GM18520 (cell line): ENCODE results near the gene ZAR1L.

Source experiments
- ATAC-seq: cut with Tn5 transposase; IDR thresholded peaks from one replicate; pipeline ENCODE4 v1.9.1; 2021; ENCODE audit not compliant: unreplicated experiment

The ZAR1L gene

DNA sequence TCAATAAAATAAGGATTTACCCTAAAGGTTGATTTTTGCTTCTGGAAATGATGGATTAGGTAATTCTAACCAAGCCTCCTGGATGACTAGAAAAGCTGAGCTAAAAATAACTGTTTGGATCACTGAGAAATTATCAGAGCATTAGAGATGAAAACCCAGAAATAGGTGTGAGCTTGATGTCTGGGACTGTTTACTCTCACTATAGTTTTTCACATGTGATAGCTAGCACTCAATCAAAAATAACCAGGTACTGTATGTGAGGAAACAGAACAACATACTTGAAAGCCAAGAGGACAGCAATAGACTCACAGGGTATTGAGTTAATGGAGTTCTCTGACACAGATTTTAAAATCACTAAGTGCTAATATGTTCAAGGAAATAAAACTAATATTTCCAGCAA, 9.5 kb downstream of the ZAR1L start:
- ATAC-seq = no peak

DNA sequence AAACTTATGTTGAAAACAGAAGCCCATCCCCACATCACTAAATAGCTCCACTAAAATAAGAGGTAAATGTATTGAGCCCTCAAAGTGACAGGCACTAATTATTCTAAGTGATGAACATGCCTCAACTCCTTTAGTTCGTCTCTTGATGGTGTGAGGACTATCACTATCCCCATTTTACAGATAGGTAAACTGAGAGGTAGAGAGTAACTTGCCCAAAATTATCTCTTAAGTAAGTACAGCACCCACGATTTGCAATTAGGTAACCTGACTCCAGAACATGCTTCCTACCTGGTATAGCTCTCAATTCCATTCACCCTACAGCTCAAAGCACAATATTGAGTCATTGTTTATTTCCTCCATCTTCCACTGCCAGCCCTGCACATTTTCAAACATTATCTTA, 12.7 kb downstream of the ZAR1L start:
- ATAC-seq = no peak

DNA sequence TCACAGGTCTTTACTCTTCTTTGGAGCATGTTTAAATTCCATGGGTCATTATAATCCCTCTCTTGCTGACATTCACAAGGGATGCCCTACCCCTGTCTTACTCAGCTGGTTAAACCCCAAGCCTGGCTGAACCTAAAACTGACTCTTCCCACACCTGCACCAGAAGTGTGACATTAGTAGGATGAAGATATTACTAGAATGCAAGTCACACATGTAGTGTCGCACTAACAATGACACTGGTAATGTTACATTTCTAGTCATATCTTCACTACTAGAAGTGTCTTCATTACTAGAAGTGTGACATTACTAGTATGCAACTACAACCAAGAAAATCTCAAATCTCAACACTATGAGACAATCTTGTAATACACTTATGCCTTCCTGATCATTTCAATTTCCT, 14.2 kb downstream of the ZAR1L start:
- ATAC-seq = no peak

DNA sequence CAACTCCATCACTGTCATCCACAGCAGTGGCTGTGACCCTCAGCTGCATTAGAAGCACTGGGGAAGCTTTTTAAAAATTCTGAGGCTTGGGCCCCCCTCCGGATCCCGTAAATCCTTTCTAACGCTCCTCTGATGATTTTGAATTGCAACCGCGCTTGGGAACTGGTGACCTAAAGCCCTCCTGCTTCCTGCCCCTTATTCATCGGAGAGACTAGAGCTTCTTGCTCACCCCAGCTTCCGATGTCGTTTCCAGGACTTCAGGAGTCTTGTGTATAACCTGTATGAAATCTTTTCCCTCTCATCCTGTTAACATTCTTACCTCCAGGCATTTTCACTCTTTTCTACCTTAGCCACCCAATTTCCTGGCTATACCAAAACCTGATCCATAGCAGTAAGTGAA, 14.8 kb downstream of the ZAR1L start:
- ATAC-seq = no peak

DNA sequence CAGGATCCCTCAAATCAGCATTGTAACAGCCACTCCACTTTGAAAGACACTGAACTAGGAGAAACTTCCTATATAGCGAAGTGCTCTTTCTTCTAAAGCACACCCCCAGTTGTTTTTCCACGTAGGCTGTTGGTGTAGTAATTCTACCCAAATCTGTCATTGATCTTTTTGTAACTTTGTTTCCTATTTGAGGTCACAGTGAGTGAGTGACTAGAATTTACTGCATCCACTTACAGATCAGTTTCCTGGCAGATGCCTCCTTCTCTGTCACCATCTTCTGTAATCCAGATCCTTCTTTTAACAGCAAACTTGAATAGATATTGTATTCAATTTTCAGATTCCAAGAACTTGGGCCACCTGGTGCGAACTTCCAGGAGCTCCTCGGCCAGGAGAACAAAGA, 15.3 kb downstream of the ZAR1L start:
- ATAC-seq = no peak

DNA sequence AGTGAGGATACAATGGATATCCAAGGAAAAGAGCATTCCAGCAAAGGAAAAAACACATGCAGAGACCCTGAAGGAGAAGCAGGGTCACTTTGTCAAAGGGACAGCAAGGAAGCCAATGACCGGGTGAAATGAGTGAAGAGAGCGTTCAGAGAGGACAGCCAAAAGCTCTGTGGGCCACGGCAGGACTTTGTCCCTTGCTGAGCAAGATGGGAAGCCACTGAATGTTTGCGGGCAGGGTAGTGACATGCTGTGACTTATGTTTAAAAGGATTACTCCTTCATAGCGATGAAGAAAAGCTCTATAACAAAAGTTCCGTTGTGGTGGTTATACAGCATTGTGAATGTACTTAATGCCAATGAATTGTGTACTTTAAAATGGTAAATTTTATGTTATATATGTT, 16.5 kb downstream of the ZAR1L start:
- no peak for ATAC-seq

DNA sequence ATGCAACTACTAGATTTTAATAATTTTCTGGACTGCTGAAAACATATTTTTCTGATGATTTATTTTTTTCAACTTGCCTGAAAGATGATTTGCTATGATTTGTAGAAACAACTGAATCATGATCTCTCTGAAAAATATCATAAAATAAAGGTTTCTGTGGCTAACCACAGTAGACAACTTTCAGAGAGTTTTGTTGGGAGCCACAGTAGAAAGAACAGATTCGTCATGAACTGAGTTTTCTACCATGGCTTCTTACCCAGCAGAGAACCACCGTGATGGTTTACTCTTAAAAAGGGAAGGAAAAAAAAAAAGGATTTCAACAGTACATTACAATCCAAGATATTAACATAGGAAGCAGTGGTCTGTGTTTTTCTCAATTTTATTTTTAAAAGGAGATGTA, 18.0 kb downstream of the ZAR1L start:
- no peak for ATAC-seq

DNA sequence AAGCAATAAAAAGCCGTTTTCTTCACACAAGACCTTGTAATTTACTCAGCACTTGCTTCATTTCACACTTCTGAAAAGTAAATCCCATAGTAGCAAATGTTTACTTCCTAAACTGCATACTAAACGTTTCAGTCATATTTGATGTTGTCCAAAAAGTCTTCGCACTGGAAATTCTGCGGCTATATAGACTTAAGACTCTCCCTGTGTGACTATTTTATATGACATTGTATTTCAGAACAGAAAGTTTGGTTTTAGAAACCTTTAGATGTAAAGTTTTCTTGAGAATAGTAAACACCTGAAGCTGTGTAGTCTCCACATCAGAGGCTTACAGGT, 29.6 kb downstream of the ZAR1L start:
- ATAC-seq = no peak

DNA sequence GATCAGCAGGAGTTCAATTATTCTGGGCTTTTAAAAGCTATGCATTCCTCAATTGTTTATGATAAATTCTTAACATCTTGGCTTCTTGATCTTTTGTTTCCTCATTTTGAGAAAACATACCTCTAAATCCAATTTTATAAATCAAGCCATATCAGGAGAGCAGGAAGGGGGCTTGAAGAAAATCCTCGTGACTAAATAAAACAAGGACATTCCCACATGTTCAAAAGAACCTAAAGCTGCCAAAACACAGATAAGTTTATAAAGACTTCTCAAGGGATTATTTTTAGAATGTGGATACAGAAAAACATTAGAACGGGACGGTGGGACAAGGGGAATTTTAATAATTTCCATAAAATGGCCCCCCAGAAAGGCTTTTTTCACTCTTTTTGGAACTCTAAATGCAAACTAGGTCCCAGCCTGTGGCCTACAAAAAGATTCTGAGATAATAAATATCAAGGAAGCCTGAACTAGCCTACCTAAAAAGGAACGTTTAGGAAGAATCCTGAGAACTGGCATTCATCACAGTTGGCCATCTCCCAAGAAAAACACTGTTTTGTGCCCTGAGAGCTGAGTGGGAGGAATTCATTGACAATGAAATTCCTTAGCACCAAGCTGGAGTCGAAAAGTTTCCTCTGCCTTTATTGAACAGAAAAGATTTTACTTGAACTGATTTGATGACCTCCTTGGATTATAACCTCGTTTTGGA, 30.1 kb downstream of the ZAR1L start:
- no peak for ATAC-seq

DNA sequence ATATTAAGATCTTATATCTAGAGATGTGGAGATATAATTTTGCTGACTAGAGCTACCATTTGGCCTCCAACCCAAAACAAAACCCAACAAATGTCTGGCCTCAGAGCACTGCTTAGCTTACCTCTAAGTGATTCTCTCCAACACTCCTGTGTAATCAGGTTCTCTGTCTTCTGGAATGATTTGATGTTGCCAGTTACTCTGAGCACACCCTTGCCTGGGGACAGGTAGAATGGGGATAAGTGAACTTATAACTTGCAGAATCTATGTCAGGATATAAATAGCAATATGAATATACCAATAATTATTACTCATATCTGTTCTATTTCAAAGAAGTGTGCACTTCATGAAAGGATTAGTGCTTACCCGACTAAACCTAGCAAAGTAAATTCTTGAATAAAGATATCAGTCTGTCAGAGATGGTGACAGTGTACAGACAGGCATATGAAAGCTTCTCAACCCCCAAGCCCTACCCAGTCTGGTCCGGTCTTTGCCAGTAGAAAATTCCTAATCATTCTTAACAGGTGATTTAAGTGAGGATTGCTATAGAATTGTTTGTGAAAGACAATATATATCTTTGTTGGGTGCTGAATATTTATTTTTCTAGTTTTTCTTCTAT, 33.0 kb downstream of the ZAR1L start:
- ATAC-seq = no peak

DNA sequence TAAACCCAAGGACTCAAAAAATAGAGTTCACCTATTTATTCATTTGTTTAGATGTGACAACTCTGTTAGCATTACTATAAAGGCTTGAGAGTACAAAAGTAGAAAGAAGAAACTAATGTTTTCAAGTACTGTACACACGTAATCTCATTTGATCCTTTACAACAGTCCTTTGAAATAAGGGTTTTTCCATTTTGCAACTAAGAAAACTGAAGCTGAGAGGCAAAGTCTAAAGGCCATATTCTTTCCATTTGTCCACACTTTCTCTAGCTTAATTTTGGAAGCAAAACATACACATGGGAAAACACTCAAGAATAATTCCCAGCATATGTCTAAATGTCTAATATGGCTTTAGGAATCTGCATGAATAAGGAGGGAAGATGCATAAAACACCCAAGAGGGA, 34.1 kb downstream of the ZAR1L start:
- ATAC-seq = no peak

DNA sequence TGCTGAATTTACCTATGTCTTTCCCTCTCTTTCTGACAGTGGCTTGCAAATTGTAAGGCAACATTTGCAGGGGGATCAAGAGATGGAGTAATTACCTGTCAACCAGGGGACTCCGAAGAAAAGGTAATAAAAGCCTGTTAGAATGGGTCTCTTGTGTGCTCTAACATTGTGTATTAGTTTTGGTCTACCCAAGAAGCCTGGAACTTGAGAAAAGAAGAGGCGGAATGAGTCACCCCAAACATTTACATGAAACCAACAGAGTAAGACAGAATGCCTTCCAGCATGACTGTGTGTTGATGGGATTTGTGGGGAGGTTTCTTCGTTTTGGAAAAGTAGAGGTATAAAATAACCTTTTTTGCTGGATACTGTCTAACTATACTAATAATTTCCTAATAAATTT, 36.7 kb downstream of the ZAR1L start:
- no peak for ATAC-seq

DNA sequence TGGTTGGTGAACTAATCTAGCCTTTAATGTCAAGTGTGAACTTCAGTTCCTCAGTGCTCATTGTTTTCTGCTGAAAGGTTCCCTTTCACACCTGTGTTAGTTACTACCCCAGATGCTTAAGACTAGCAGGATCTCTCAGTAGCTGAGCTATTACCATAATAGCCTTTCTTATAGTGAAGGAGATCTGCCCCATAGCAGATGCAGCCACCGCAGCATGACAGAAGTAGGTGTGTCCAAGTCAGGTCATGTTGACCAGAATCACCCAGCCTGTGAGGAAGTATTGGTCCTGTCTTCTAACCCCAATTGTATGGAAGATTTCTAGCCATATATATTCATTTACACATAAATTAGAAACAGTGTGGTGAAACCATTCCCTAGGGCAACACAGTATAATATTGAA, 37.3 kb downstream of the ZAR1L start:
- no peak for ATAC-seq

DNA sequence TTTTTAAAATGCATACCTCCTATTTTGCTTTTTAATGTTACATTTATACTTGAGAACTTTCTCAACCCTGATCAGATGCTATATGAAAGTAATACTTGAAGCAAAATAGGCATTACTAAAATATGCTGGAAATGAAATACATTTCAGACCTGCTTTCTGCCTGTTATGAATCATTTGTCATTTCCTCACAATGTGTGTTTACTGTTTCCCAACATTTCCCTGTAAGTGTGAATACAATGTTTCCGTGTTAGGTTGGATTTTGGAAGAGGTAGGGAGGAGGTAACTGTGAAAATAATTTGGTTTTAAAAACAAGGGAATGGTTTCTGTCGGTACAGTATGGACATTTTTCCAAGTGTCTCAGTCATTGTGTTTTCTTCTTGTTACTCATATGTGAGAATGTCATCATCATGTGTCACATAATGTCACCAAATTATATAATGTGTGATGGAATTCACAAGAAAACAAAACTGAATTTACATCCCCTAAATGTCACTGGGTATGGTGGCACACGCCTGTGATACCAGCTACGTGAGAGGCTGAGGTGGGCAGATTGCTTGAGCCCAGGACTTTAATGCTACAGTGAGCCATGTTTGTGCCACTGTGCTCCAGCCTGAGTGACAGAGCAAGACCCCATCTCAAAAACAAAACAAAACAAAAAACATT, 43.0 kb downstream of the ZAR1L start:
- no peak for ATAC-seq

DNA sequence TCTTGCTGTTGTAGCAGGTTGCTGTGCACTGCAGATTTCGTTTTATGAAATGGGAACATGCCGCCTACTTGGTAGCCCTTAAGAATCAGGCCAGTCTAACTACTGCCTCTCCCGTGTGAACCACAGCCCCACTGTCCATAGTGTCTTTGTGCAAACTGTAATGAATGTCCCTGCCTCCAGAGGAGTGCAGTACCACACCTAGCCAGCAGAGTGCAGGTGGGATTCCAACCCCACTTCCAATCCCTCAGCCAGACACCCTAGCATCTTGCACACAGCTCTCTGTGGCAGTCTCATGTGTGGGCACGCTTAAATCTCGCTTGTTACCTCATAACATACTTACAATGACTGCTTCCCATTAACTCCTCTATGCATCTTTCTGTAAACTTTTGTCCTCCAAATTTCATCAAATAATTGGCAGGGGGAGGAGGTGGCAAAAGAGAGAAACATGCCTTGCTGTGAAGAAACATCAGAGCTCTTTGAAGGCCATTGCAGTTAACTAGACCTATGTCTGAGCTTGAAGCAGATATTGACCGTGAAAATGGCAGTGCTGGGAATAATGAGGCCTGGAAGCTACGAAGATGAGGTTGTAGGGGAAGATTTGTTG, 47.2 kb downstream of the ZAR1L start:
- ATAC-seq = no peak

DNA sequence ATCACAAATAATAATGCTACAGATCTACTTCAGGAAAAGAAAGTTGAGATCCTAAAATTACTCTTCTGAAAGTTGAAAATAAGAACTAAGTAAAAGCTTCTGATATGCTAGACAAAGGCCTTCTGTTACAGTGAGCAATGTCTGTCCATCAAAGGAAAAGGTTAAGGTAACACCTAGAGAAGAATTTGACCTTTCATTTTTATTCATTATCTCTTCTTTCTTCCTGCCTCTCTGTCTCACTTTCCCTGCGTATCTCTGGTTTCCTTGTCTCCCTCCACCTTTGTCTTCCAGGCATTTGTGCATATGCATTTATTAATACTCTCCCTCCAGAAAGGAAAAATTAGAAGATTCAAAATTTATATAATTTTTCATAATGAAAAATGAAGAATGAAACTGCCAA, 49.0 kb downstream of the ZAR1L start:
- no peak for ATAC-seq

DNA sequence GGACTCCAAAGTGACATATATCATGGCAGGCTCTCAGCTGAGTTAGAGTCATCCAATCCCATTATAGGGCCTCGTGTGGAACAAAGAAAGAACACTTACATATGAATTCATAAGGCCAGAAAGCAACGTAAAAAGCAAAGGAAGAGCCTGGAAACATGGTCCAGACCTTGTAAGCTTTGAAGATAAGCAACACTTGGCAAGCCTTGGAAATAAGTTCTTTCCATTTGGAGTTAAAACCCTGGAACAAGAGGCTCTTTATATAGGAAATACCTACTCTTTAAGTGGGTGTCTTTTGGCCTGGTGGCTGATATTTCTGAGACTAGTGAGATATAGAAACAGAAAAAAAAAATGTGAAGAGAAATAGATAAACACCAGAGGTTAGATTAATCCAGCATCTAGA, 49.4 kb downstream of the ZAR1L start:
- no peak for ATAC-seq

DNA sequence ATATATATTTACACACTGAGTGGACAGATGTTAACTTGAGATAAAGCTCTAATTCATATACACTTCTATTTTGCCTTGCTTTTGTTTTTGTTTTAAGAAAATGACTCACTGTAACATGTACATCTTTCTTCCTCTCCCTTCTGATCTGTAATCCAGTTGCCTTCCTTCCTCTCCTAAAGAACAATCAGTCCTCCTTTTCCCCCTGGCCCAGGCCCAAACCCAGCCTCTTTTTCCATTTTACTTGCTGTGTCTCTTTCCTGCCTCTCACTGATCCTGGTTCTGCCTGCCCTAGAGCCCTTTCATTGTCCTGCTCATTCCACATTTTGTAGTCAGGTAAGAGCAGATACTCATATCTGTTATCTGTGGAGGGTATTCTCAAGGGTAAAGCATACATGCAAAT, 50.8 kb downstream of the ZAR1L start:
- no peak for ATAC-seq

DNA sequence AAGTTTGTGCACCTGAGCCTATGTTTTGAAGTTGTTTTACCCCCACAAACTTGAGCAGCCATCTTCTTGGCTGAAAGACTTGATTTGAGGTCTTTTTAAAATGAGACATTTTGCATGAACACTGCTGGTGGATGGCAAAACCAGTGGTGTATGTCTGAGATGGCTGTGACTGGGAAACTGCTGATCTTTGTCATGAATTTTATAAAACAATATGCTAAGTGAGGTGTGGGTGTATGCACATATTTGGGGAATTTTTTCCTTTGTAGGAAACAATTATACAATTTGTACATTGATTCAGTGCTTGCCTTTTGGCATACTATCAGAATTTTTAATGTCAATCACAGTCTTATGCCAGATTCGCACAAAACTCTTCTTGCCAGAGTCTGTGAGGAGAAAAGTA, 52.5 kb downstream of the ZAR1L start:
- no peak for ATAC-seq

DNA sequence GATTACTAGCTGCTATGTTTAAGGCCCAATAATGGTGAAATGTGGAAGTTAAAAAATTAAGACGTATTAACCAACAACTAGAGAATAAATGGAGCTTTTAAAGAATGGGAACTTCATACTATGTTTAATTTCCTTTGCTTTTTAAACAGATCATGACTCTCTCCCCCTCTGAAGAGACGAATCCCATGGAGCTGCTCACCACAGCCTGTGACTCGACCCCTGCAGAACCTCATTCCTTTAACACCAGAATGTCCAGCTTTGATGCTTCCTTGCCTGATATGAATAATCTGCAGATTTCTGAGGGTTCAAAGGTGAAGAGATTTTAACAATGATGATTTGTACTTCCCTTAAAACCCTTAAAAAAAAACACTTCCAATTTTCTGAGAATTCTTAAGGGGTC, 53.0 kb downstream of the ZAR1L start:
- ATAC-seq = no peak

DNA sequence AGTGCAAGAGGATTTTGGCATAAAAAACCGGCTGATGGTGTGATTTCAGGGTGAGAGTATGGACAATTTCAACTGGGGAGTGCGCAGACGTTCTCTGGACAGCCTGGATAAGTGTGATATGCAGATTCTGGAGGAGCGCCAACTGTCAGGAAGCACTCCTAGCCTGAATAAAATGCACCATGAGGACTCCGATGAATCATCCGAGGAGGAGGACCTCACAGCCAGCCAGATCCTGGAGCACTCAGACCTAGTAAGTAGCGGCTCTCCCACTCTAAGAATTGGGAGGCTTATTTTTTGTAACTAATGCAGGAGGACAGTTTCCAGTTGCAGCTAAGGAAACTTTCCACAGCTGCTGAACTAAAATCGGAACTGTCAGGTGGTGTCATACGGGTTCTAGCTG, 53.6 kb downstream of the ZAR1L start:
- no peak for ATAC-seq

DNA sequence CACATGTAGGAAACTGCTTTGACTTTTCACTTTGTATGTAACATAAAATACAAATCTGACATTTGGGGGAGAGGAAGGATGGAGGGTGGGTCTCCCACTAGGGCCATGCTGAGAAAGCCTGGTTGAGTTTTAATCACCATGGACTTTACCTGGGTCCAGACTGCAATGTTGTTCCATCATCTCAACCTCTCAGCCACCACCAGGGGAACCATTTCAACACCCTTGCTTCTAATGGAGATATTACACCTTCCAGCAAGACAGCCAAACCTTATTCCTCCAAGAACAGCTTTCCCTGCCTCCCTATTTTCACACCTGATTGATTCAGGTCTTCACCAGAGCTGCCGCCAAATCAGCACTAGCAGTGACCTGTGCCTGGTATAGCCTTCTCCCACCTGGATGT, 56.0 kb downstream of the ZAR1L start:
- no peak for ATAC-seq
